NCI-H2171 treated with DMSO at 0.1 percent for 48 hours (cell line): ENCODE results near the gene DTX3L.

Source experiments
- DNase-seq: peaks from one replicate; lab custom pipeline; 2025; lab: John Stamatoyannopoulos, UW

Gene DTX3L

DNA sequence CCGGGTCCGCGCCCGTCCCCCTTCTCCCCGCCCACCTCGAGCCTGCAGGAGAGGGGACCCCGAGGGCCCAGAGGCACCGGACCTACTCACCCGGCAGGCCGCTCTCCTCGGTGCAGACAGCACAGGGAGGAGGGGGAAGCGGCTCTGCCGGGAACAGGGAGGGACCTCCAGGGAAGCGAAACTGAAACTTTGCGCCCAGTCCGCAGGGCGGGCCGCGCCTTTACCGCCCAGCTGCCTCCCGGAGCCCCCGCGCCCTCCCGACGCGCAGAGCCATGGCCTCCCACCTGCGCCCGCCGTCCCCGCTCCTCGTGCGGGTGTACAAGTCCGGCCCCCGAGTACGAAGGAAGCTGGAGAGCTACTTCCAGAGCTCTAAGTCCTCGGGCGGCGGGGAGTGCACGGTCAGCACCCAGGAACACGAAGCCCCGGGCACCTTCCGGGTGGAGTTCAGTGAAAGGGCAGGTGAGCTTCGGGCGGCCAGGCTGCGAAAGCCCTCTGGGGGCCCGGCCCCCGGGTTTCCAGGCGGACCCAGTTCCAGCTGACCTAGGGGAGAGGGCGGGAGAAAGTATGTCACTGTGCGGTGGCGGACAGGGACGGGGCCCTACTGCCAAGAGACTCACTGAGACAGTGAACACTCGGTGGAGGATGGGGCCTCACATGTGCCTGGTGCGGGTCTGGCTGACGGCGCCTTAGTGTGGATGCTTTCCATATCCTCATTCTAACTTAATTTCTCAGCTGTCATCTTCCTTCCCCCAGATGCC, at the start of gene DTX3L, which contains the start of gene PARP9:
DTX3L (plus strand) TSS at position 184 of the 758 bp plus-strand sequence; CDS start at position 273, 89 bp downstream.
PARP9 (minus strand) TSS at position 146 of the 758 bp plus-strand sequence. CDS start 4,680 bp downstream, outside the sequence.
- DNase-seq, result peak; percentile 63

DNA sequence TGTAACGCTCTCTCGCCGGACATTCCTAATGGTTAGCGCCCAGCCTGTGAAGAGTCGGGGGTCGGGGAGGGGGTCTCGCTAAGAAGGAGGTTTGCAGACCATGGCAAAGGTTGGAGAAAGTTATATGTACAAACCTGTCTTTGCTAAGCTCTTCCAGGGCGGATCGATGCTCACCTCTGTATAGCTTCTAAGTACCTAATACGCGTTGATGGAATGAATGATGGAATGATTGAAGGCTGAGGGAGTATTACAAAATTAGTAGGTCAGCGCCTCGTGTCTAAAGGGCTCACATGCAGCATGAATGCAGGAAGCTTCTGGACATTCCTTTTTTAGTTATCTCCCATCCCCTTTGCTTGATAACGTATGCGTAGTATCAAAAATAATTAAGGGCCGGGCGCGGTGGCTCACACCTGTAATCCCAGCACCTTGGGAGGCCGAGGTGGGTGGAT, 49.1 kb upstream of the DTX3L start:
- DNase-seq, result no peak

DNA sequence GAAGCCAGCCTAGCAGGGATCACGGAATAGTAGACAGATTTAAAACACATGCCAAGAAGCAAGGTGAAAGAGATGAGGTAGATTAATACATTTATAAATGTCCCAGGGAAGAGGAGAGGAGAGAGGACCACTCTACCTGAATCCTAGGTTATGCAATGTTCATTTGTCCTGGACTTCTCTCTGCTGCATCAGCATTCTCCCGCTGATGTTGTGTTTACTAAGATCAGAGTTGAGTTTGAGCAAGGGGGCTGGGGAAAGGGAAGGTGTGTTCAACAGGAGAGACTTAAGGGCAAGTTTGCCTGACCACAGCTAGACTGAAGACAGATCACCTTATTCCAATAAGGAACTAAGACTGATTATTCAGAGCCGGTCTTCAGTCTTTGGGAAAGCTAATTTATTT, 48.3 kb upstream of the DTX3L start:
- no peak for DNase-seq

DNA sequence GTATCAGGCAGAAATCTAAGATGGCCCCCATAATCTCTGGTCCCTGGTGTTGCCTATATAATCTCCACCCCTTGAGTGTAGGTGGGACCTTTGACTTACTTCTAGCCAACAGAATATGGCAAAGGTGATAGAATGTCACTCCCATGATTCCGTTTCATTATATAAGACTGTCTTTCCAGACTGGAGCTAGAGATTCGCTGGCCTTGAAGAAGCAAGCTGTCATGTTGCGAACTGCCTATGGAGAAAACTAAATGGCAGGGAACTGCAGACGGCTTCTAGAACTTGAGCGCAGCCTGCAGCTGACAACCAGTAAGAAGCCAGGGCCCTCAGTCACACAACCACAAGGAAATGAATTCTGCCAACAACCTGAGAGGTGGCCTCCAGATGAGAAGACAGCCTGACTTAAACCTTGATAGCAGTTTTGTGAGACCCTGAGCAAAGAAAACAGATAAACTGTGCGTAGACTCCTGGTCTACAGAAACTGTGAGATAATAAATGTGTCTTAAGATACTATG, 47.2 kb upstream of the DTX3L start:
- DNase-seq, result no peak

DNA sequence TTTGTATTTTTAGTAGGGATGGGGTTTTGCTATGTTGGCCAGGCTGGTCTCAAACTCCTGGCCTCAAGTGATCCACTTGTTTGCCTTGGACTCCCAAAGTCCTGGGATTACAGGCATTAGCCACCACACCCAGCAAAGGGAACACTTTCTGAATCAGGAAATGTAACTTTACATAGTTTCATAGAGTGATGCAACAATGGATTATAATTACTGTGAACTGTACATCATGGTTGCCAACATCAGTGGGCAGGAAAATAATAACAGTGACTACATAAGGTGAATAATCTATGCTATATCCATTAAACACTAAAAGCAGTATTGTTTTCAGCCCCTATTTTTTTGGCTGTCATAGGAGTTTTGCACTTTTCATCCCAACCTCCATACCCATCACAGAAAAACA, 44.4 kb upstream of the DTX3L start:
- DNase-seq, result no peak

DNA sequence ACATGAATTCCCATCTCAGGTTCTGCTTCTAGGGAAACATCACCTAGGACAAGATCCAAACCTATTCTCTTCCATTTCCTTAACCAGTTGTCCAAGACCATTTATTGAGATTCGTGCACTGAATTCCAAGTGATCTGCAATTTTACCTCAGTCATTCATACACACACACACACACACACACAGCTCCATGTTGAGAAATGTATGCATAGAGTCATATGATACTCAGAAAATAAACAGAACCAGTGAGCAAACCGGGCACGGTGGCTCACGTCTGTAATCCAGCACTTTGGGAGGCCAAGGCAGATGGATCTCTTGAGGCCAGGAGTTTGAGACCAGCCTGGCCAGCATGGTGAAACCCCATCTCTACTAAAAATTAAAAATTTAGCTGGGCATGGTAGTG, 43.3 kb upstream of the DTX3L start:
- no peak for DNase-seq

DNA sequence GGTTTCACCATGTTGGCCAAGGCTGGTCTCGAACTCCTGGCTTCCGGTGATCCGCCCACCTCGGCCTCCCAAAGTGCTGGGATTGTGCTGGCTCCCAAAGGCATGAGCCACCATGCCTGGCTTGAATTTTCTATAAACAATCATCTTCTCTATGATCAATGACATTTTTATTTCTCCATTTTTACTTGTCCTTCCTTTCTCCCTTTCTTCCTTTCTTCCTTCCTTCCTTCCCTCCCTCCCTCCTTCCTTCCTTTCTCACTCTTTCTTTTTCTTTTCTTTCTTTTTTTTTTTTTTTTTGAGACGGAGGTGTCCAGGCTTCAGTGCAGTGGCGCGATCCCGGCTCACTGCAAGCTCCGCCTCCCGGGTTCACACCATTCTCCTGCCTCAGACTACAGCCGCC, 40.8 kb upstream of the DTX3L start:
- no peak for DNase-seq

DNA sequence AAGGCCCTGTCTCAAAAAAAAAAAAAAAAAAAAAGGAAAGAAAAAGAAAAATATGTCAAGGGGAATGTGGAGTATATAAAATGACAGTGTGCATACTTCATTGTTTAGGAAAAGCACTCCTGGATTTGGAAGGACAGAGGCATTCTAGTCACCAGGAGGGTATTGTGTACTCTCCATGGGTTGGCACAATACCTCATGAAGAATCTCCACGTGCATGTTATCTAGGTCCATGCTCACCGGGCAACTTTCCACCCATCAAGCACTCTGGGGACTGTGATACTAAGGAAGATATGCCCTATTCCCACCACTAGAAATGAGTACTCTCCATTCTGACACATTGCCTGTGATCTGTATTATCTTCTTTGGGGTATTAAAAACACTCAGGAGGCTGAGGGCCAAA, 34.0 kb upstream of the DTX3L start:
- no peak for DNase-seq

DNA sequence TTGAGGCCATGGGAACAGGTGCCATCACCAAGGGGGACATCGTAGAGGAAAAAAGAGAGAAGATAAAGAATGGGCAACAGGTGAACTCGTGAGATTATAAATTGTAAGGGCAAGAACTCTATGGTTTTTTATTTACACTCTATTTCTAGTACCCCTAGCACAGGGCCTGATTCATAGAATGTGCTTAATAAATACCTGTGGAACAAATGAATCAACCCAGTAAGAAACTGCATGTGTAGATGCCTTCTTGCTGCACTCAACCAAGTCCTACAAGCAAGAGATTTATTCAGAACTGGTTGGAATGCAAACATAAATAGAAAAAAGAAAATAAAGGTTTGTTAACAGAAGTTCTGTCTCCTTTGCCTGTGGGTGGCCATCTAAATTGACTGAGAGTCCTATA, 30.7 kb upstream of the DTX3L start:
- no peak for DNase-seq

DNA sequence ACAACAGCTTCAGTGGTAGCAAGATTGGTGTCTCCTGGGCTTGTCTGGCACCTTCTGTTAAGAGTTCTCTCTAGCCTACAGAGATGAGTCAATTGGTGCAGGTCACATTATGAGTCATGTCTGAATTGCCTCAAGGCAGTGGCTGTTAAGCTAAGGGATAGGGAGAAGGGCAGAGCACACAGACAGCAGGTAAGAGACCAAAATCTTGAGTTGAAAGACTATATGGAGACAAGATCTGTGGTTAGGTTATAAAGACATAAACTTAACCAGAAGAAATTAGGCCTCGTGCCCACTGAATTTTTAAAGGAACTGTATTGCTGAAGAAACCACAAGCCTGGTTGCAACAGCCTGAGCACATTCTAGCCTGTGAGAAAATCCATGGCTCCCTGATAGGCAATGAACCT, 30.2 kb upstream of the DTX3L start:
- DNase-seq, result no peak

DNA sequence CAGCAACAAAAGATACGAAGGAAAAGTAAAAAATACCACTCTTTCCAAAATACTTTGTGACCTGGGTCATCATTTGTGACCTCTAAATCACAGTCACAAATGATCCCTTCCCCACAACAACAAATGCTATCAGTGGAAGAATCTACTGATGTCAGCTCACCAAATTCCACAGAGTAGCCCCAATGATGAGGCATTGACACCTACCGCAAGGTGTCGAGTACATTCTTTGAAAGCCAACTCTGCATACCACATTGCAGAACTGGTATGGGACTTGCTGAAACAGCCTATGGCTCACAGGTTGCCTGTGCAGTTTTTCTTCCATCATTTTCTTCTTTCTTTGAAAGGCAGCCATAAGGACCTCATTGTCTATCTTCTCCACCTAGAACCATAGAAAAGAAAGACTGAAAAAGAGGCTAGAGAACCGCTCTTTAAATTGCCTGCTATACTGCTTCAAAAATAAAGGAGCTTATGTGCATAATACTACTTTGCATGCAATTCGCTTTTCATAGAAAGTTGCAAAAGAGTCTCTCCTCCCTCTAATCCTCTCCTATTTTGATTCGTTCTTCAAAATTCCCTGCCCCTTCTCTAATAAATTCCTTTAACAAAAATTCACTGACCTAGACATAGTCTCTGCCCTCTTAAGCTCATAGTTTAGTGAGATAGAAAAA, 28.0 kb upstream of the DTX3L start:
- DNase-seq, result no peak

DNA sequence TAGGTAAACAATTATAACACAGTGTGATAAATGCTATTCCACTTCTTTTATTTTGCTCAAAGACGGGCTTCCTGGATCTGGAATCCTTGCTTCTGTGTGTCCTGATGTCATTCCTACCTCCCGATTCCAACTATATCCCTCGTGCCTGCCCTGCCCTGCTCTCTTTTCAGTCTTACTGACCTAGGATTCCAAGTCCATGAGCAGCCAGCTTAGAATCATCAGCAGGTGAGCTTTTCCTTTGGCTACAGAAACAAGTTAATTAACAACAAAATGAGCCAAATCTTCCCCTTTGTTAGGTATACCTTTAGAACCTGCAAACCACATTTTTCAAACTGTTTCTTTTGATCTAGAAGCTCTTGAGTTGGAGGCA, 27.5 kb upstream of the DTX3L start:
- no peak for DNase-seq

DNA sequence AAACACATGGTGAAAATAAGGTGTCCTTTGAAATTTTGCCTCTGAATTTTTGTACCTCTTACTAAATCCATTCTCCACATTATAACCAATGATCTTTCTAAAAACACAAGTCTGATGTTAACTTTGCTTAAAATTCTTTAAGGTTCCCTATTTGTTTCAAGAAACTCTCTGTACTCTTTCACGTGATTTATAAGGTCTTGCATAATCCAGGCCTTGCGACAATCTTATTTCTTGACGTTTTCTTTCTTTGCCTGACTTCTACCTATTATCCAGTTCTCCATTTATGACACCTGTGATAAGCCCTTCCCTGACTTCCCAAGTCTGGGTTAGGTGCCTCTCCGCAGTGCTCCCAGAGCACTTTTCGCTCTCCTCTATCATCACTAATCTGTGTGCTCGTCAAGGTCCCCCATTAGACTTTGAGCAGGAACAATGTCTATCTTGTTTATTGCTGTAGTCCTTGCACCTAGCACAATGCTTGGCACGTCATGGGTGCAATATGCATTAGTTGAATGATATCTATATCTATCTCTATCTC, 25.1 kb upstream of the DTX3L start:
- no peak for DNase-seq

DNA sequence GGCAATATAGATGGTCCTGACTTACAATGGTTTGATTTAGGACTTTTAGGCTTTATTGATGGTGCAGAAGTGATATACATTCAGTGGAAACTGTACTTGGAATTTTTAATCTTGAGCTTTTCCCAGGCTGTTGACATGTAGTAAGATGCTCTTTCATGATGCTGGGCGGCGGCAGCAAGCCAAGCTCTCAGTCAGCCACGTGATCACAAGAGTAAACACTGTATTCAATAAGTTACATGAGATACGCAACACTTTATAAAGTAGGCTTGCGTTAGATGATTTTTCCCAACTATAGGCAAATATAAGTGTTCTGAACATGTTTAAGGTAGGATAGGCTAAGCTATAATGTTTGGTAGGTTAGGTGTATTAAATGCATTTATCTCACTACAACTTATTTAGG, 18.0 kb upstream of the DTX3L start:
- no peak for DNase-seq

DNA sequence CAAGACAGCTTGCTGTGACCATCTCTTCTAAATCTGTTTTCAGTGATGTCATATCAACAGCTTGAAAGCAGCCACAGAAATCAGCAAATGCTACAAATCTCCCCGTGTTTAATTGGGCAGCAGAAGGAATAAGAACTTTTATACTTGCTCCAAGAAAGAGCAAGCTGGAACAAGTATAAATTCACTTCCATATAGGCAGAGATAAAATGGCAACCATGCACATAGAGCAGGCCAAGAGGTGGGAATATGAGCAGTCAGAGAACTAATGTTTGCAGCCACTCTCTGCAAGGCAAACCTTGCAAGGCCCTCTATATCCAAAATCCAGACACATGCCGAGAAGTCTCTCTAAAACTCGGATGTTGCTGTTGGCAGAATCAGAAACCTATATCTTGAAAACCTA, 16.1 kb upstream of the DTX3L start:
- no peak for DNase-seq

DNA sequence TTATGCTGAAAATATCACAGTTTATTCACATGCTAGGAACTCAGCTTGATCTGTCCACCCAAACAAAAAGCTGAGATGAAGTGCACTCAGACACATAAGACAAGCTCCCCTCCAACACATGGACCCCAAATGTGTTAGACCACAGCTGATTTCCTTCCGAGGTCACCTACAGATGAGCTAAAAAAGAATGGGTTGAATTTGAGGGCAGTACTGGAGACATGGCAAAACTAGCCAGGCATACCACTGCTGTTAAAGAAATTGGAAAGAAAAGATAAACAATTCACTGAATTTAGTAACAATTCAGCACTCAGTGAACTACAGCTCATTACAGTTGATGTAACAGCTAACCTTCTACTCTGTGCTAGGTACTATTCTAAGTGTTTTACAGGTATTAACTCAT, 15.5 kb upstream of the DTX3L start:
- DNase-seq, result no peak

DNA sequence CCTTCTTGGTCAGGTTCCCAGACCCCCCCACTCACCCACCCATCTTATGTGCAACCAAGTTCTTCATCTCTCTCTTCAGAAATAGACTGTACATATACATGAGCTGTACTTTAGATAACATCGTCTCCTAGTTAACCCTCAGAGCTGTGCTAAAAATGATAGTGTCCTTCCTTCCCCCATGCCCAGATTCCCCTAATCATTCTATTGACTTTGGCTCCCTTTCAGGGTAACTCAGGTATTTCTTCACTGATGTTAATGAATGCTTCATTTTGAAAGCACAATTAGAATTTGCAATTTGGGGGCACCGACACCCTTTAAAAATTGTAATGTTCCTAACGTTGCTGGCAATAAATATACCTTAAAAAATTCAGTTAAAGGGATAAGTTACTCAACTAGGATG, 11.0 kb upstream of the DTX3L start:
- DNase-seq, result no peak

DNA sequence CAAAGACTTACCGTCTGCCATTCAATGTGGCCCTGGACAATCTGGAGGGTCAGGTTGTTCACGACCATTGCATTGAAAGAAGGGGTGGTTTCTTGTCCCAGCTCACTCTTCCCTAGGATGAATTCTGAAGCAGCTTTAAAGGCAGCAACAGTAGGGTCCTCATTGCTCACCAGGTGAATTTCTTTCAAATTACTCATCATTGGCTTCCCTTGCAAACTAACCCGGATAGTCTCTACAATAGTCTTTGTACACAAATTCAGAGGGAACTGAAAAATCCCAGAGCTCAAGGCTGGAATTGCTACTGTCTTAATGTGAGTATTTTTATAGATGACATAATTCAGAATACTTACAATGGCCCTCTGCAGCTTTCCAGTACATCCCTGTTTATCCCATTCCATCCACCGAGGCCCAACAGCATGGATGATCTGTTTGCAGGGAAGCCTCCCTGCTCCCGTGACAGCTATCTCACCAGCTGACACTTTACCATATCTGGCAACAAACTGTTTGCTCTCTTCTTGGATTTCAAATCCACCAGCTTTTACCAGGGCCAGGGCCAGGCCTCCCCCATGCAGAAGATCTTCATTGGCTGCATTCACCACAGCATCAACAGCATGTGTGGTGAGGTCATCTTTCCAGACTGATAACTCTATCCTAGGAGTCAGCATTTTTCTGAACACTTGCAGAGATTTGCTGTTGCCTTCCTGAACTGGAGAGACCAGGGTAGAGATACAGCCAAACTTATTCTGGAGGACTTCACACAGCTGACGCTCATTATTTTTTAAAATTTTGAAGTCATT, 8.7 kb upstream of the DTX3L start:
- peak; percentile 60 for DNase-seq

DNA sequence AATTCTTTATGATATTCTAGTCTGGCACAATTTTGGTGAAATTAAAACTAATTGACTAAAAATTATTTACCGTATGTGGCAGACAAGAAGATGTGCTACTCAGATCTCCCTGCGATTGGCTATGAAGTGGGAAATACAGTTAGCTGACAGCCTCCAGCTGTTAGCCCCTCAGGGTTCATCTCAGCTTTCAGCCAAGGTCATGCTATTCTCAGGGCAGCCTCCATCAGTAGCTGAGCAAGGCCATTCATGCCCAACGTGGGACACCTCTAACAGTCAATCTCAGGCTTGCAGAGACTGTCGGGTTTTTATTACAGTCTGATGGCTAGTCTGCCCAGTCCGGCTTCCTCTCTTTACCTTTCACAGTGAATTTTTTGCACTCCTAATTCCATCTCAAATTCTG, 6.8 kb upstream of the DTX3L start:
- DNase-seq, result no peak

DNA sequence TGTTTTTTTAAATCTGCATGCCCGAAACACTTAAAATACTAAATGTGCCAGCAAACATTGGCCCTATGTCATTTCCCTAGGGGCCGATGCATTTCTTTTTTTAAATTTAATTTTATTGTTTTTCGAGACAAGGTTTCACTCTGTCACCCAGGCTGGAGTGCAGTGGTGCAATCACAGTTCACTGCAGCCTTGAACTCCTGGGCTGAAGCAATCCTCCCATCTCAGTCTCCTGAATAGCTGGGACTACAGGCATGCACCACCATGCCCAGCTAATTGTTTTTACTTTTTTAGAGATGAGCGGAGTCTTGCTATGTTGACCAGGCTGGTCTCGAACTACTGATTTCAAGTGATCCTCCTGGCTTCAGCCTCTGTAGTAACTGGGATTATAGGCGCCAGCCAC, 5.5 kb upstream of the DTX3L start:
- no peak for DNase-seq

DNA sequence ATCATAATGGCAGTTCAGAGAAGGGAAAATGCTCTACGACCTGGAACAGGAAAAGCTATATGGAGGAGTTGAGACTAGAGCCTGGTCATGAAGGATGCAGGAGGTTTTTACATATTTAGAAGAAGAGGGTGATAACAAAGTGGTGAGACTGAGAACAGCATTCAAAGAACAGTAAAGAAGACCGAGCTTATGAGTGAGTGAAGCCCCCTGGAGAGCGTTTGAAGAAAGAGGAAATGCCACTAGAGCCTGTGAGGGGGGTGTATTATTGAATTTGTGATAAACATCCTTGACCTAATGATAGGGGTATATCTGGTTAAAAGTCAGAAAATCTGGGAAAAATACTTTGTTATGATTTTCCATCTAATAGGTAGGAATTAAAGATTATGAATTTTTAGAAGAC, 4.2 kb upstream of the DTX3L start:
- no peak for DNase-seq

DNA sequence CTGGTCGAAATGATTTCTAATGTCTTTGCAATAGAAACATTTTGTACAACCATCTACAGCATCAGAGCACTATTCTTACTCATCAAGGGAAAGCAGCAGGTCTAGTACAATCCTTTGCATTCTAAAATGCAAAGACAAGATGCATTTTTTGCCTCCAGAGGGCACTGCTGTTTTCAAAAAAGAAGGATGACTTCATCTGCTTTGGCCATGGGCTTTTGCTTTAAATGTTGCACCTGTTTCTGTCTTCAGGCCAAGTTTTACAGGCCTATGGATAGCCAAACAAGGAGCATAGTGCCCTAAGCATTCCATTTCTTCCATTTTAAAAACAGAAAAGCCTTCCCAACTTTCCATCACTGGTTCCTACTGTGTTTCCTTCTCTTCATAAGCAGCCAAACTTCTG, 3.5 kb upstream of the DTX3L start:
- peak; percentile 49 for DNase-seq
